HCT116 (cell line): ENCODE measurements around the gene CD44.

Experiments used
- EZH2 ChIP-seq: fragments of 200-600 bp; sonication (generic); IDR thresholded peaks from 2 replicates; pipeline ENCODE4 v1.6.1; 2017; ENCODE audit warnings: antibody characterized with exemption, mixed run types
- TF ChIP-seq, protein P1 (sequence below), 3 experiments: fragments of 200-600 bp in 1 of 3; sonication (generic) in 1 of 3; IDR thresholded peaks in 2 of 3; conservative IDR thresholded peaks in 1 of 3; 2 replicates each; pipeline ENCODE4 v1.5.1; 2012 to 2017; ENCODE audit warnings: low read depth in 2 of 3, low read length in 2 of 3, antibody characterized with exemption in 1 of 3, borderline replicate concordance in 1 of 3, control low read depth in 1 of 3, mild to moderate bottlenecking in 1 of 3, mixed read lengths in 1 of 3, mixed run types in 1 of 3, moderate library complexity in 1 of 3; ENCODE audit not compliant: insufficient read depth in 1 of 3

DNA sequence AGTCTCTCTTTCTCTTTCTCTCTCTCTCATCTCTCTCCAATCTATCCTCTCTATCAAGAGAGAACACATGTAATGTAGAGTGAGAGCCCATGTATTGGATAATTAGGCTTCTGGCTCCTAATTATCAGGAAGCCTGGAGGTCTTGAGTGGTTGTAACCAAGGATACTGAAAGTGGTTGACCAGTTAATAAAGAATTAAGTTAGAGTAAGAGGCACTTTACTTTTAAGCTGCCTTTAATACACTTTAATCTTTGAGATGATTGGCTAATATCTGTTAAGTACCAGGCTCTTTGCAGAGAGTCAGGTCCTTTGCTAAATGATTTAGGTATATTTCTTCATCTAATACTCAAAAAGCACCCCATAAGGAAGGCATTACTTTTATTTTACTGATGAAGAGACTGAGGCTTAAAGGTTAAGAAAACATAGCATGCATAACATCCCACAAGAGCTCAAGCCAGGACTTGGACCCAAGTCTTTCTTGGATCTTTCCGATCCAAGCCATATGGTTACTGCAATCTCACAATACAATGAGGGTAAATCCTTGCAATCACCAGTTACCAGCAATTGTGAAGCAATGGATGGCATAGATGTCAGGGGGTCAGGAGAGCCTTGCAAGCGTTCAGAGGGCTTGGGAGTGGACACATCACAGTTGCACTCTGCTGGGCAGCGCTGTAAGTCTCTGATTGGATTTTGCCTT lies 22.1 kb downstream of the CD44 start:
- TF ChIP-seq, protein P1, sequence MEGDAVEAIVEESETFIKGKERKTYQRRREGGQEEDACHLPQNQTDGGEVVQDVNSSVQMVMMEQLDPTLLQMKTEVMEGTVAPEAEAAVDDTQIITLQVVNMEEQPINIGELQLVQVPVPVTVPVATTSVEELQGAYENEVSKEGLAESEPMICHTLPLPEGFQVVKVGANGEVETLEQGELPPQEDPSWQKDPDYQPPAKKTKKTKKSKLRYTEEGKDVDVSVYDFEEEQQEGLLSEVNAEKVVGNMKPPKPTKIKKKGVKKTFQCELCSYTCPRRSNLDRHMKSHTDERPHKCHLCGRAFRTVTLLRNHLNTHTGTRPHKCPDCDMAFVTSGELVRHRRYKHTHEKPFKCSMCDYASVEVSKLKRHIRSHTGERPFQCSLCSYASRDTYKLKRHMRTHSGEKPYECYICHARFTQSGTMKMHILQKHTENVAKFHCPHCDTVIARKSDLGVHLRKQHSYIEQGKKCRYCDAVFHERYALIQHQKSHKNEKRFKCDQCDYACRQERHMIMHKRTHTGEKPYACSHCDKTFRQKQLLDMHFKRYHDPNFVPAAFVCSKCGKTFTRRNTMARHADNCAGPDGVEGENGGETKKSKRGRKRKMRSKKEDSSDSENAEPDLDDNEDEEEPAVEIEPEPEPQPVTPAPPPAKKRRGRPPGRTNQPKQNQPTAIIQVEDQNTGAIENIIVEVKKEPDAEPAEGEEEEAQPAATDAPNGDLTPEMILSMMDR (IDR thresholded peaks at IDR 0.05 in 2 of 3, conservative IDR thresholded peaks at IDR 0.05 in 1 of 3; ENCODE audit: borderline replicate concordance in 1 of 3, insufficient read depth in 1 of 3, low read depth in 2 of 3, low read length in 2 of 3) = no peak
- no peak for TF ChIP-seq EZH2
